ENCODE measurements around the gene DHX9.

Gene DHX9

DNA sequence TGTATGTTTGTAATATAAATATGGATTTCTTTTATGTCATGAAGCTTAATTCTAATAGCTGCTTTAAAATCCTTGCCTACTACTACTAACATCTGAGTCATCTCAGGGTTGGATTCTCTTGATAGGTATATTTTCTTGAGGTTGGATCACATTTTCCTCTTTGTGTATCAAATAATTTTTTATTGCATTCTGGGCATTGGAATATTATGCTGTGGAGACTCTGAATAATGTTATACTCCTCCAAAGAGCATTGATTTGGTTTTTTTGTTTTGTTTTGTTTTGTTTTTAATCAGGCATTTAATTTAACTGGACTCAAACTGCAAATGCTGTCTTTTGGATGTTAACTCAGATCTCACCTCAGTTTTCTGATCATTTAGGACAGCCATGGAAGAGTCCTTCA is 8.0 kb downstream of the DHX9 start:
- H3K9ac ChIP-seq: no peak overlapping the region
- H3K27ac ChIP-seq: no peak overlapping the region
- no peaks in the 10 kb centered on the region for H3K36me3 ChIP-seq (ENCODE audit: control insufficient read depth, insufficient read depth, low read length)
- TF ChIP-seq, protein P1, sequence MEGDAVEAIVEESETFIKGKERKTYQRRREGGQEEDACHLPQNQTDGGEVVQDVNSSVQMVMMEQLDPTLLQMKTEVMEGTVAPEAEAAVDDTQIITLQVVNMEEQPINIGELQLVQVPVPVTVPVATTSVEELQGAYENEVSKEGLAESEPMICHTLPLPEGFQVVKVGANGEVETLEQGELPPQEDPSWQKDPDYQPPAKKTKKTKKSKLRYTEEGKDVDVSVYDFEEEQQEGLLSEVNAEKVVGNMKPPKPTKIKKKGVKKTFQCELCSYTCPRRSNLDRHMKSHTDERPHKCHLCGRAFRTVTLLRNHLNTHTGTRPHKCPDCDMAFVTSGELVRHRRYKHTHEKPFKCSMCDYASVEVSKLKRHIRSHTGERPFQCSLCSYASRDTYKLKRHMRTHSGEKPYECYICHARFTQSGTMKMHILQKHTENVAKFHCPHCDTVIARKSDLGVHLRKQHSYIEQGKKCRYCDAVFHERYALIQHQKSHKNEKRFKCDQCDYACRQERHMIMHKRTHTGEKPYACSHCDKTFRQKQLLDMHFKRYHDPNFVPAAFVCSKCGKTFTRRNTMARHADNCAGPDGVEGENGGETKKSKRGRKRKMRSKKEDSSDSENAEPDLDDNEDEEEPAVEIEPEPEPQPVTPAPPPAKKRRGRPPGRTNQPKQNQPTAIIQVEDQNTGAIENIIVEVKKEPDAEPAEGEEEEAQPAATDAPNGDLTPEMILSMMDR (IDR thresholded peaks at IDR 0.05): no peak
- no peaks in the 10 kb centered on the region for H3K27me3 ChIP-seq (ENCODE audit: control insufficient read depth, insufficient read depth, low read length)
- H3K4me1 ChIP-seq: no peaks in the 10 kb centered on the region
- H3K4me3 ChIP-seq (ENCODE audit: low read depth, low read length): no peak overlapping the region
- H3K9me3 ChIP-seq (ENCODE audit: control insufficient read depth, low read length): no peaks in the 10 kb centered on the region
- H2AFZ ChIP-seq: no peak overlapping the region
- peaks cover 36% of the 10 kb centered on the region for H3K79me2 ChIP-seq
- no peak overlapping the region for H3K4me2 ChIP-seq (ENCODE audit: low read length)

DNA sequence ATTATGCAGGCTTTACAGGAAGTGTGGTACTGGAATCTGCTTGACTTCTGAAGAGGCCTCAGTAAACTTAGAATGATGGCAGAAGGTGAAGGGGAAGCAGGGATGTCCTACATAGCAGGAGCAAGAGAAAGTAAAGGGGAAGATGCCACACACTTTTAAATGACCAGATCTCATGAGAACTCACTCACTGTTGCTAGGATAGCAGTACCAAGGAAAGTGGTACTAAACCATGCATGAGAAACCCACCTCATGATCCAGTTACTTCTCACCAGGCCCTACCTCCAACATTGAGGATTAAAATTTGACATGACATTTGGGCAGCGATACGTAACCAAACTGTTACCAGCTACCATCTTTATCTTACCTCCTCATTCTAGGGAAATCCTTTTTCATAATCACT is 9.6 kb downstream of the DHX9 start:
- H3K27ac ChIP-seq: no peak overlapping the region
- no peak overlapping the region for H3K4me3 ChIP-seq (ENCODE audit: low read depth, low read length)
- no peak overlapping the region for H3K4me2 ChIP-seq (ENCODE audit: low read length)
- no peaks in the 10 kb centered on the region for H3K36me3 ChIP-seq (ENCODE audit: control insufficient read depth, insufficient read depth, low read length)
- H2AFZ ChIP-seq: no peak overlapping the region
- H3K9ac ChIP-seq: no peak overlapping the region
- no peaks in the 10 kb centered on the region for H3K27me3 ChIP-seq (ENCODE audit: control insufficient read depth, insufficient read depth, low read length)
- no peaks in the 10 kb centered on the region for H3K4me1 ChIP-seq
- H3K79me2 ChIP-seq: peaks cover 32% of the 10 kb centered on the region
- TF ChIP-seq, protein P1 (IDR thresholded peaks at IDR 0.05): no peak
- H3K9me3 ChIP-seq (ENCODE audit: control insufficient read depth, low read length): no peaks in the 10 kb centered on the region

DNA sequence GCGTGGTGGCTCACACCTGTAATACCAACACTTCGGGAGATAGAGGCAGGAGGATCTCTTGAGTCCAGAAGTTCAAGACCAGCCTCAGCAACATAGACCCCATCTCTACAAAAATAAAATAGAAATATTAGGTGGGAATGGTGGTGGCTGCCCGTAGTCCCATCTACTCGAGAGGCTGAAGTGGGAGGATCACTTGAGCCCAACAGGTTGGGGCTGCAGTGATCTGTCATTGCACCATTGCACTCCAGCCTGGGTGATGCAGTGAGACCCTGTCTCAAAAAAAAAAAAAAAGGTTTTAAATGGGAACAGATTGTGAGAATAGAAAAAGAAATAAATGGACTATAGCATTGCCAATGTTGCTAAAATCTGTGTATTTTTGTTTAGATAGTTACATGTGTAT is 11.2 kb downstream of the DHX9 start:
- Histone ChIP-seq H3K79me2 (peaks cover 22% of the 10 kb centered on the region), H3K9me3 (ENCODE audit: control insufficient read depth, low read length) (no peaks in the 10 kb centered on the region), H3K4me3 (ENCODE audit: low read depth, low read length) (no peak overlapping the region), H3K4me2 (ENCODE audit: low read length) (no peak overlapping the region), H3K9ac (no peak overlapping the region), H3K27ac (no peak overlapping the region), H3K36me3 (ENCODE audit: control insufficient read depth, insufficient read depth, low read length) (no peaks in the 10 kb centered on the region), H3K27me3 (ENCODE audit: control insufficient read depth, insufficient read depth, low read length) (no peaks in the 10 kb centered on the region), H3K4me1 (no peaks in the 10 kb centered on the region), H2AFZ (no peak overlapping the region)
- TF ChIP-seq, protein P1 (IDR thresholded peaks at IDR 0.05): no peak

DNA sequence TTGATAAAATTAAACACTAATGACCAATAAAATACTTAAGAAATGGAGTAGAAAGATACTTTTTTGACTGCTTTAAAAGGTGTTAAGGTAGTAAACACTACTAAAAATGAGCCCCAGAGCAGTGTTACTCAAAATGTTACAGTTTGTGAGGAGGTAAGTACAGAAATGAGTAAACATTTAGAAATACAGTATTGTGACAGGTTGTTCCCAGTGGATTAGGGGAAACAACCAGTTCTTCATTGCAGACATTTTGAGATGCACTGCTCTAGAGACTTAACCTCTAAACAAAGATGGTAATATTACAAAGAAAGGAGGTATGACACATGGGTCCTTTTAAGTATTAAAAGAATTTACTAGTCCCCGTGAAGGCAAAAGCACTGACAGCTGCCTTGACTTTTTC is 12.7 kb downstream of the DHX9 start:
- no peak overlapping the region for H3K9ac ChIP-seq
- no peaks in the 10 kb centered on the region for H3K4me1 ChIP-seq
- H3K27ac ChIP-seq: no peak overlapping the region
- no peak overlapping the region for H3K4me3 ChIP-seq (ENCODE audit: low read depth, low read length)
- H2AFZ ChIP-seq: no peak overlapping the region
- H3K9me3 ChIP-seq (ENCODE audit: control insufficient read depth, low read length): no peaks in the 10 kb centered on the region
- no peaks in the 10 kb centered on the region for H3K36me3 ChIP-seq (ENCODE audit: control insufficient read depth, insufficient read depth, low read length)
- H3K27me3 ChIP-seq (ENCODE audit: control insufficient read depth, insufficient read depth, low read length): no peaks in the 10 kb centered on the region
- H3K4me2 ChIP-seq (ENCODE audit: low read length): no peak overlapping the region
- TF ChIP-seq, protein P1 (IDR thresholded peaks at IDR 0.05): no peak
- peaks cover 18% of the 10 kb centered on the region for H3K79me2 ChIP-seq

DNA sequence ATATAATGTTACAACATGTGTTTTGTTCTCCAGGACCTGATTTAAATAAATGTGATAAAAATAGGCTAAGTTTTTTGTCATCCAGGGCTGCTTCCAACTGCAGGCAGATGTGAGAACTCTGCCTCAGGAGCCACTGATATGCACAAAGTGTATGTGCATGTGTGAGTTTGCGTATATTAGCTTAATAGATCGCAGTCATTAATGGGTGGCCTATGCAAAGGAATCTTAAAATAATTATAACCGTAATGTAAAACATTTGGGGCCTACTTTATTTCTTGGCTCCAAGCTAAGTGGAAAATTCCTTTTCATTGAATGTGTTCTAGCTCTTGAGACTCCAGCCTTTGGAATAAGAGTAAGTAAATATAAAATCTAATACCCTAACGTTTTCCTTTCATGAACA is 16.8 kb downstream of the DHX9 start:
- TF ChIP-seq, protein P1 (IDR thresholded peaks at IDR 0.05): no peak
- no peaks in the 10 kb centered on the region for H3K36me3 ChIP-seq (ENCODE audit: control insufficient read depth, insufficient read depth, low read length)
- no peaks in the 10 kb centered on the region for H3K27me3 ChIP-seq (ENCODE audit: control insufficient read depth, insufficient read depth, low read length)

More for the DNA sequence above, 16.8 kb downstream of the DHX9 start:
- Histone ChIP-seq H3K9me3 (ENCODE audit: control insufficient read depth, low read length) (no peaks in the 10 kb centered on the region), H3K27ac (no peak overlapping the region), H2AFZ (no peak overlapping the region), H3K4me3 (ENCODE audit: low read depth, low read length) (no peak overlapping the region), H3K4me2 (ENCODE audit: low read length) (no peak overlapping the region), H3K79me2 (peaks cover 8% of the 10 kb centered on the region), H3K9ac (no peak overlapping the region), H3K4me1 (no peaks in the 10 kb centered on the region)
